Measurements from ENCODE around the gene PHF12.

The PHF12 gene

GRCh38 chr17:28891201-28891600 lies 60.1 kb downstream of the PHF12 start:
- H3K27ac ChIP-seq (ENCODE audit: low read depth, low read length) = no peak overlapping the region
- H3K4me1 ChIP-seq (ENCODE audit: control insufficient read depth, insufficient read depth, low read length) = peaks cover 10% of the 10 kb centered on the region
- no peaks in the 10 kb centered on the region for H3K27me3 ChIP-seq (ENCODE audit: control insufficient read depth, insufficient read depth, low read length)
- no peak overlapping the region for H3K9ac ChIP-seq (ENCODE audit: low read length)
- peaks cover 6% of the 10 kb centered on the region; the same call in 1 of the 2 replicates for H3K36me3 ChIP-seq (ENCODE audit: control insufficient read depth, insufficient read depth, low read length)
- no peak overlapping the region for H3K4me3 ChIP-seq (ENCODE audit: low read depth, low read length)
- H3K9me3 ChIP-seq (ENCODE audit: control insufficient read depth, insufficient read depth, low read depth, low read length) = no peaks in the 10 kb centered on the region

GRCh38 chr17:28889996-28890395 lies 61.3 kb downstream of the PHF12 start:
- no peak overlapping the region for H3K4me3 ChIP-seq (ENCODE audit: low read depth, low read length)
- no peaks in the 10 kb centered on the region for H3K27me3 ChIP-seq (ENCODE audit: control insufficient read depth, insufficient read depth, low read length)
- peaks cover 13% of the 10 kb centered on the region for H3K36me3 ChIP-seq (ENCODE audit: control insufficient read depth, insufficient read depth, low read length)
- peaks cover 4% of the 10 kb centered on the region; the same call in 1 of the 2 replicates for H3K4me1 ChIP-seq (ENCODE audit: control insufficient read depth, insufficient read depth, low read length)
- H3K9me3 ChIP-seq (ENCODE audit: control insufficient read depth, insufficient read depth, low read depth, low read length) = no peaks in the 10 kb centered on the region
- no peak overlapping the region for H3K9ac ChIP-seq (ENCODE audit: low read length)
- no peak overlapping the region for H3K27ac ChIP-seq (ENCODE audit: low read depth, low read length)

GRCh38 chr17:28888832-28889231 lies 62.5 kb downstream of the PHF12 start:
- Histone ChIP-seq H3K9me3 (ENCODE audit: control insufficient read depth, insufficient read depth, low read depth, low read length) (no peaks in the 10 kb centered on the region), H3K27ac (ENCODE audit: low read depth, low read length) (no peak overlapping the region), H3K4me1 (ENCODE audit: control insufficient read depth, insufficient read depth, low read length) (peaks cover 4% of the 10 kb centered on the region; the same call in 1 of the 2 replicates), H3K9ac (ENCODE audit: low read length) (no peak overlapping the region), H3K27me3 (ENCODE audit: control insufficient read depth, insufficient read depth, low read length) (no peaks in the 10 kb centered on the region), H3K36me3 (ENCODE audit: control insufficient read depth, insufficient read depth, low read length) (peaks cover 17% of the 10 kb centered on the region), H3K4me3 (ENCODE audit: low read depth, low read length) (no peak overlapping the region)

- Histone ChIP-seq H3K4me3 (ENCODE audit: low read depth, low read length) (no peak overlapping the region), H3K27ac (ENCODE audit: low read depth, low read length) (no peak overlapping the region), H3K27me3 (ENCODE audit: control insufficient read depth, insufficient read depth, low read length) (no peaks in the 10 kb centered on the region), H3K9me3 (ENCODE audit: control insufficient read depth, insufficient read depth, low read depth, low read length) (no peaks in the 10 kb centered on the region), H3K9ac (ENCODE audit: low read length) (no peak overlapping the region), H3K36me3 (ENCODE audit: control insufficient read depth, insufficient read depth, low read length) (peaks cover 25% of the 10 kb centered on the region), H3K4me1 (ENCODE audit: control insufficient read depth, insufficient read depth, low read length) (peaks cover 4% of the 10 kb centered on the region; the same call in 1 of the 2 replicates)
Observed at GRCh38 chr17:28887871-28888471, 63.3 kb downstream of the PHF12 start.

GRCh38 chr17:28885951-28886350 lies 65.4 kb downstream of the PHF12 start:
- Histone ChIP-seq H3K9me3 (ENCODE audit: control insufficient read depth, insufficient read depth, low read depth, low read length) (no peaks in the 10 kb centered on the region), H3K4me1 (ENCODE audit: control insufficient read depth, insufficient read depth, low read length) (peaks cover 4% of the 10 kb centered on the region; the same call in 1 of the 2 replicates), H3K9ac (ENCODE audit: low read length) (no peak overlapping the region), H3K4me3 (ENCODE audit: low read depth, low read length) (no peak overlapping the region), H3K27ac (ENCODE audit: low read depth, low read length) (no peak overlapping the region), H3K36me3 (ENCODE audit: control insufficient read depth, insufficient read depth, low read length) (peaks cover 39% of the 10 kb centered on the region), H3K27me3 (ENCODE audit: control insufficient read depth, insufficient read depth, low read length) (no peaks in the 10 kb centered on the region)

GRCh38 chr17:28885363-28885762 lies 66.0 kb downstream of the PHF12 start:
- H3K9ac ChIP-seq (ENCODE audit: low read length) = no peak overlapping the region
- H3K4me1 ChIP-seq (ENCODE audit: control insufficient read depth, insufficient read depth, low read length) = peaks cover 4% of the 10 kb centered on the region; the same call in 1 of the 2 replicates
- H3K9me3 ChIP-seq (ENCODE audit: control insufficient read depth, insufficient read depth, low read depth, low read length) = no peaks in the 10 kb centered on the region
- no peaks in the 10 kb centered on the region for H3K27me3 ChIP-seq (ENCODE audit: control insufficient read depth, insufficient read depth, low read length)
- H3K36me3 ChIP-seq (ENCODE audit: control insufficient read depth, insufficient read depth, low read length) = peaks cover 44% of the 10 kb centered on the region
- H3K27ac ChIP-seq (ENCODE audit: low read depth, low read length) = no peak overlapping the region
- H3K4me3 ChIP-seq (ENCODE audit: low read depth, low read length) = no peak overlapping the region

GRCh38 chr17:28883967-28884702 lies 67.2 kb downstream of the PHF12 start:
- no peak overlapping the region for H3K27ac ChIP-seq (ENCODE audit: low read depth, low read length)
- H3K27me3 ChIP-seq (ENCODE audit: control insufficient read depth, insufficient read depth, low read length) = no peaks in the 10 kb centered on the region
- H3K4me3 ChIP-seq (ENCODE audit: low read depth, low read length) = no peak overlapping the region
- no peak overlapping the region for H3K9ac ChIP-seq (ENCODE audit: low read length)
- peaks cover 4% of the 10 kb centered on the region; the same call in 1 of the 2 replicates for H3K4me1 ChIP-seq (ENCODE audit: control insufficient read depth, insufficient read depth, low read length)
- no peaks in the 10 kb centered on the region for H3K9me3 ChIP-seq (ENCODE audit: control insufficient read depth, insufficient read depth, low read depth, low read length)
- peaks cover 57% of the 10 kb centered on the region for H3K36me3 ChIP-seq (ENCODE audit: control insufficient read depth, insufficient read depth, low read length)

GRCh38 chr17:28882154-28882895 lies 69.0 kb downstream of the PHF12 start:
- H3K27me3 ChIP-seq (ENCODE audit: control insufficient read depth, insufficient read depth, low read length) = no peaks in the 10 kb centered on the region
- peaks cover 4% of the 10 kb centered on the region; the same call in 1 of the 2 replicates for H3K4me1 ChIP-seq (ENCODE audit: control insufficient read depth, insufficient read depth, low read length)
- no peaks in the 10 kb centered on the region for H3K9me3 ChIP-seq (ENCODE audit: control insufficient read depth, insufficient read depth, low read depth, low read length)
- no peak overlapping the region for H3K9ac ChIP-seq (ENCODE audit: low read length)
- H3K27ac ChIP-seq (ENCODE audit: low read depth, low read length) = no peak overlapping the region
- no peak overlapping the region for H3K4me3 ChIP-seq (ENCODE audit: low read depth, low read length)
- H3K36me3 ChIP-seq (ENCODE audit: control insufficient read depth, insufficient read depth, low read length) = peaks cover 57% of the 10 kb centered on the region

- Histone ChIP-seq H3K36me3 (ENCODE audit: control insufficient read depth, insufficient read depth, low read length) (peaks cover 57% of the 10 kb centered on the region), H3K27ac (ENCODE audit: low read depth, low read length) (no peak overlapping the region), H3K9ac (ENCODE audit: low read length) (no peak overlapping the region), H3K4me1 (ENCODE audit: control insufficient read depth, insufficient read depth, low read length) (peaks cover 2% of the 10 kb centered on the region; the same call in 1 of the 2 replicates), H3K27me3 (ENCODE audit: control insufficient read depth, insufficient read depth, low read length) (no peaks in the 10 kb centered on the region), H3K4me3 (ENCODE audit: low read depth, low read length) (no peak overlapping the region), H3K9me3 (ENCODE audit: control insufficient read depth, insufficient read depth, low read depth, low read length) (no peaks in the 10 kb centered on the region)
Observed at GRCh38 chr17:28881533-28882056, 69.7 kb downstream of the PHF12 start.

GRCh38 chr17:28880572-28880945 lies 70.8 kb downstream of the PHF12 start:
- H3K27me3 ChIP-seq (ENCODE audit: control insufficient read depth, insufficient read depth, low read length) = no peaks in the 10 kb centered on the region
- no peak overlapping the region for H3K4me3 ChIP-seq (ENCODE audit: low read depth, low read length)
- peaks cover 55% of the 10 kb centered on the region for H3K36me3 ChIP-seq (ENCODE audit: control insufficient read depth, insufficient read depth, low read length)
- no peak overlapping the region for H3K9ac ChIP-seq (ENCODE audit: low read length)
- H3K9me3 ChIP-seq (ENCODE audit: control insufficient read depth, insufficient read depth, low read depth, low read length) = no peaks in the 10 kb centered on the region
- no peaks in the 10 kb centered on the region; the same call in 1 of the 2 replicates for H3K4me1 ChIP-seq (ENCODE audit: control insufficient read depth, insufficient read depth, low read length)
- H3K27ac ChIP-seq (ENCODE audit: low read depth, low read length) = no peak overlapping the region

Measured in HUES6 (cell line).